ENCODE measurements around the gene MAFG.

MAFG gene

GRCh38 chr17:81909966-81910839 lies 17.3 kb downstream of the MAFG start:
- ATAC-seq, result no peak
- DNase-seq, result no peak

GRCh38 chr17:81909231-81909630 lies 18.3 kb downstream of the MAFG start:
- ATAC-seq, result no peak

GRCh38 chr17:81908793-81909192 lies 18.7 kb downstream of the MAFG start:
- DNase-seq (no peak), ATAC-seq (no peak)

More at GRCh38 chr17:81909231-81909630, 18.3 kb downstream of the MAFG start:
- no peak for DNase-seq

GRCh38 chr17:81907219-81908145 lies 20.1 kb downstream of the MAFG start:
- DNase-seq (no peak), ATAC-seq (no peak)

GRCh38 chr17:81906476-81907218 lies 20.9 kb downstream of the MAFG start:
- no peak for ATAC-seq
- DNase-seq, result no peak

- no peak for DNase-seq
- ATAC-seq, result no peak
These were observed 21.5 kb downstream of the MAFG start for GRCh38 chr17:81905993-81906392.

GRCh38 chr17:81905424-81905875 lies 22.1 kb downstream of the MAFG start:
- DNase-seq, result no peak
- ATAC-seq, result no peak

GRCh38 chr17:81904600-81905423 lies 22.7 kb downstream of the MAFG start:
- ATAC-seq (no peak), DNase-seq (no peak)

- ATAC-seq (no peak), DNase-seq (no peak)
These were observed 23.5 kb downstream of the MAFG start for GRCh38 chr17:81903896-81904599.

- DNase-seq (no peak), ATAC-seq (no peak)
These were observed 24.1 kb downstream of the MAFG start for GRCh38 chr17:81903415-81903831.

- no peak for DNase-seq
- peak; percentile 4 for ATAC-seq
These were observed 24.7 kb downstream of the MAFG start for GRCh38 chr17:81902653-81903414.

GRCh38 chr17:81902023-81902652 lies 25.4 kb downstream of the MAFG start, which contains the start of gene NPB:
Gene NPB (plus strand): TSS chr17:81902238. CDS start chr17:81902278, 40 bp downstream.
- DNase-seq, result no peak
- peak; percentile 16 for ATAC-seq

GRCh38 chr17:81901167-81902022 lies 26.1 kb downstream of the MAFG start:
- ATAC-seq, result no peak
- no peak for DNase-seq

GRCh38 chr17:81900181-81900820 lies 27.2 kb downstream of the MAFG start:
- ATAC-seq, result no peak
- no peak for DNase-seq

- ATAC-seq, result no peak
- no peak for DNase-seq
These were observed 27.9 kb downstream of the MAFG start for GRCh38 chr17:81899514-81900166.

- DNase-seq (no peak), ATAC-seq (no peak)
These were observed 28.6 kb downstream of the MAFG start for GRCh38 chr17:81898885-81899284.

All from stimulated activated naive CD8-positive, alpha-beta T cell treated with anti-CD3 and anti-CD28 coated beads, Interleukin-15, Interleukin-2, amounts not matched to agents 100 U/mL and 50 U/mL, for 24 hours (primary cell).